Lung (tissue), 12 donors: ENCODE results near the gene MBL2. TPM values are rescaled to one million over a fixed set of nuclear protein-coding genes. Genes with fewer than 3 reads are reported as not detected.

Experiments used
- ATAC-seq: fragments of 200-7000 bp; cut with Tn5 transposase; one replicate; pipeline ENCODE4 v1.9.1; 2020; ENCODE audit warnings: moderate number of reproducible peaks; ENCODE audit not compliant: insufficient read depth, low FRiP score
- DNase-seq, 3 donors: peaks; one replicate each; pipeline ENCODE4 v3.0.0-alpha.2; 2013 to 2017
- H3K27ac ChIP-seq, 2 donors: one replicate each; pipeline ENCODE4 v1.5.1; 2013; ENCODE audit warnings: mild to moderate bottlenecking in 2 of 2, moderate library complexity in 2 of 2, control low read depth in 1 of 2, inconsistent platforms in 1 of 2, low read depth in 1 of 2, low read length in 1 of 2
- H3K27me3 ChIP-seq, 3 donors: one replicate each; pipeline ENCODE4 v1.5.1; 2013; ENCODE audit warnings: low read length in 2 of 3; ENCODE audit not compliant: control insufficient read depth in 3 of 3, insufficient read depth in 3 of 3
- H3K36me3 ChIP-seq, 4 donors: one replicate each; pipeline ENCODE4 v1.5.1; 2013; ENCODE audit warnings: low read length in 4 of 4, mild to moderate bottlenecking in 1 of 4, moderate library complexity in 1 of 4; ENCODE audit not compliant: control insufficient read depth in 4 of 4, insufficient read depth in 4 of 4
- H3K4me1 ChIP-seq, 5 donors: one replicate each; pipeline ENCODE4 v1.5.1; 2013; ENCODE audit warnings: low read length in 5 of 5, mild to moderate bottlenecking in 2 of 5, moderate library complexity in 1 of 5; ENCODE audit not compliant: control insufficient read depth in 5 of 5, insufficient read depth in 5 of 5
- H3K4me3 ChIP-seq: one replicate; pipeline ENCODE4 v1.5.1; 2013; ENCODE audit warnings: mild to moderate bottlenecking, control low read depth, moderate library complexity
- H3K9ac ChIP-seq, 2 donors: one replicate each; pipeline ENCODE4 v1.5.1; 2013; ENCODE audit warnings: low read length in 2 of 2, control low read depth in 1 of 2; ENCODE audit not compliant: insufficient read depth in 1 of 2
- H3K9me3 ChIP-seq, 4 donors: one replicate each; pipeline ENCODE4 v1.5.1; 2013; ENCODE audit warnings: low read length in 3 of 4, mild to moderate bottlenecking in 1 of 4, moderate library complexity in 1 of 4; ENCODE audit not compliant: control insufficient read depth in 4 of 4, insufficient read depth in 3 of 4
- WGBS, 2 donors: extraction: QIAGEN DNeasy Blood & Tissue Kit; methylation state at CpG; one replicate each; pipeline ENCODE4 v1.1.7; 2013; 5-methylcytosine and 5-hydroxymethylcytosine counted together
- polyA plus RNA-seq, 2 donors: library from polyadenylated mRNA; stranded (reverse); fragments of 200-250 nt; gene quantifications; one replicate each; pipeline ENCODE4 v1.2.1, GENCODE V29; 2013
- total RNA-seq, 2 donors: library from RNA; depleted of rRNA in 1 of 2; stranded (reverse); fragments of >200 nt in 1 of 2; gene quantifications; one replicate each; pipeline ENCODE4 v1.2.1, GENCODE V29; 2014 to 2021
- TF ChIP-seq, protein P1 (sequence below): IDR thresholded peaks from 2 replicates; pipeline ENCODE4 v1.5.1; 2012; ENCODE audit warnings: mild to moderate bottlenecking; ENCODE audit errors: control extremely low read depth, extremely low read depth
- donor health status: control.
- donor health status: control.
- donor health status: Bipolar disorder and iron deficiency.
- donor health status: healthy.
- donor health status: DM: yes; HTN: yes; CAD: no.

The MBL2 gene
- total and polyA plus RNA-seq, 4 donors, result 0.06 TPM; not detected in 3

- TF ChIP-seq, protein P1, sequence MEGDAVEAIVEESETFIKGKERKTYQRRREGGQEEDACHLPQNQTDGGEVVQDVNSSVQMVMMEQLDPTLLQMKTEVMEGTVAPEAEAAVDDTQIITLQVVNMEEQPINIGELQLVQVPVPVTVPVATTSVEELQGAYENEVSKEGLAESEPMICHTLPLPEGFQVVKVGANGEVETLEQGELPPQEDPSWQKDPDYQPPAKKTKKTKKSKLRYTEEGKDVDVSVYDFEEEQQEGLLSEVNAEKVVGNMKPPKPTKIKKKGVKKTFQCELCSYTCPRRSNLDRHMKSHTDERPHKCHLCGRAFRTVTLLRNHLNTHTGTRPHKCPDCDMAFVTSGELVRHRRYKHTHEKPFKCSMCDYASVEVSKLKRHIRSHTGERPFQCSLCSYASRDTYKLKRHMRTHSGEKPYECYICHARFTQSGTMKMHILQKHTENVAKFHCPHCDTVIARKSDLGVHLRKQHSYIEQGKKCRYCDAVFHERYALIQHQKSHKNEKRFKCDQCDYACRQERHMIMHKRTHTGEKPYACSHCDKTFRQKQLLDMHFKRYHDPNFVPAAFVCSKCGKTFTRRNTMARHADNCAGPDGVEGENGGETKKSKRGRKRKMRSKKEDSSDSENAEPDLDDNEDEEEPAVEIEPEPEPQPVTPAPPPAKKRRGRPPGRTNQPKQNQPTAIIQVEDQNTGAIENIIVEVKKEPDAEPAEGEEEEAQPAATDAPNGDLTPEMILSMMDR, result peak; percentile 59
- 71 to 83% methylated on average over 13 of the region's 13 CpGs for WGBS, 2 donors
- DNase-seq, result peak; percentile 80 to 83 (median 82)
Measured at GRCh38 chr10:52779541-52780390, 7.2 kb upstream of the MBL2 start.

GRCh38 chr10:52778511-52779392, 6.2 kb upstream of the MBL2 start:
- ATAC-seq (no peak), DNase-seq (peak; percentile 54 to 83 (median 79))
- Histone ChIP-seq H3K4me3 (no peak overlapping the region), H3K27me3 (peaks cover 0 to 10% (median 0%) of the 10 kb centered on the region in 3 donors), H3K27ac (no peak overlapping the region), H3K36me3 (no peaks in the 10 kb centered on the region), H3K9me3 (no peaks in the 10 kb centered on the region), H3K9ac (no peak overlapping the region), H3K4me1 (no peaks in the 10 kb centered on the region)
- WGBS, 2 donors, result 31 to 61% methylated on average over 42 of the region's 42 CpGs
- TF ChIP-seq, protein P1, result no peak

More at GRCh38 chr10:52779541-52780390, 7.2 kb upstream of the MBL2 start:
- ATAC-seq, result peak; percentile 83
- no peak overlapping the region for H3K27ac ChIP-seq
- H3K4me1 ChIP-seq, result no peaks in the 10 kb centered on the region
- no peaks in the 10 kb centered on the region for H3K9me3 ChIP-seq
- peaks cover 0 to 10% (median 0%) of the 10 kb centered on the region in 3 donors for H3K27me3 ChIP-seq
- no peaks in the 10 kb centered on the region for H3K36me3 ChIP-seq
- no peak overlapping the region for H3K4me3 ChIP-seq
- no peak overlapping the region for H3K9ac ChIP-seq

DNA sequence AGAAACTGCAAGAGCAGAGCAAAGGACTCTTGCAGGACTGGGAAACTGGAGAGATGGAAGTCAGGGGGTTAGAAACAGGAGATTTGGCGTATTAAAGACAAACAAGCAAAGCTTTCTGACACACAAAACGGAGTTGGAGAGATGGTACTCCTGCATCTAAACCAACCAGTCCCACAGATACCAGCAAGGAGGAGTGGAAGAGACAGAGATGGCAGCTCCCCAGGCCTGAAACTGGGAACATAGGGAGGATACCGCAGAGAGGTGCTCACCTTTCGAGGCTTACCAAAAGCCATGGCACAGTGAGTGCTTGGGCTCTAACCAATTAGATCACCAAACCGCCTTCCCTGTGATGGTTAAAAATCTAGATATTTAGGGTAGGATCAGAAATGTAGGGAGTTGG, 4.8 kb upstream of the MBL2 start:
- no peak for DNase-seq
- no peak for ATAC-seq
- no peaks in the 10 kb centered on the region for H3K4me1 ChIP-seq
- no peaks in the 10 kb centered on the region for H3K9me3 ChIP-seq
- H3K27ac ChIP-seq, result no peak overlapping the region
- no peaks in the 10 kb centered on the region for H3K36me3 ChIP-seq
- peaks cover 0 to 10% (median 0%) of the 10 kb centered on the region in 3 donors for H3K27me3 ChIP-seq
- no peak overlapping the region for H3K4me3 ChIP-seq
- no peak overlapping the region for H3K9ac ChIP-seq
- WGBS, 2 donors, result 72 to 93% methylated on average over 5 of the region's 5 CpGs
- TF ChIP-seq, protein P1, result no peak
